Uterus (tissue), 4 donors: ENCODE data around the gene HOXD3. TPM values are rescaled to one million over a fixed set of nuclear protein-coding genes. Genes with fewer than 3 reads are reported as not detected.

ENCODE experiments used
- DNase-seq, 2 donors: peaks; one replicate each; pipeline ENCODE4 v3.0.0-alpha.2; 2019 to 2020
- H3K27ac ChIP-seq, 2 donors: fragments of 200-600 bp; sonication (generic); 1 replicate in 1 of 2; 2 replicates in 1 of 2; pipeline ENCODE4 v1.5.1; 2016 to 2018
- H3K27me3 ChIP-seq, 2 donors: fragments of 200-600 bp; sonication (generic); one replicate each; pipeline ENCODE4 v1.5.1; 2018 to 2019; ENCODE audit warnings: control low read depth in 1 of 2
- H3K36me3 ChIP-seq, 2 donors: fragments of 200-600 bp; sonication (generic); one replicate each; pipeline ENCODE4 v1.5.1; 2019; ENCODE audit warnings: control low read depth in 1 of 2
- H3K4me1 ChIP-seq, 2 donors: fragments of 200-600 bp; sonication (generic); one replicate each; pipeline ENCODE4 v1.5.1; 2018 to 2019; ENCODE audit warnings: control low read depth in 1 of 2
- H3K4me3 ChIP-seq, 2 donors: fragments of 200-600 bp; sonication (generic); 1 replicate in 1 of 2; 2 replicates in 1 of 2; pipeline ENCODE4 v1.5.1; 2018 to 2019; ENCODE audit warnings: mild to moderate bottlenecking in 1 of 2
- H3K9me3 ChIP-seq, 2 donors: fragments of 200-600 bp; sonication (generic); one replicate each; pipeline ENCODE4 v1.5.1; 2019; ENCODE audit warnings: control low read depth in 1 of 2
- POLR2A ChIP-seq, 2 donors: fragments of 450-650 bp; IDR thresholded peaks; one replicate each; pipeline ENCODE4 v1.6.1; 2016; ENCODE audit warnings: antibody characterized with exemption in 2 of 2, mild to moderate bottlenecking in 1 of 2, moderate library complexity in 1 of 2
- intact Hi-C: fragments of 100-400 bp; cut with DNase I; formaldehyde crosslinking; loops from one replicate; pipeline ENCODE4 v1.15.1; 2023; ENCODE audit warnings: low total_unique reads
- total RNA-seq, 4 donors: library from RNA; depleted of rRNA in 3 of 4; stranded (reverse); fragments of >200 nt in 3 of 4; gene quantifications; one replicate each; pipeline versions ENCODE4 v1.1.0 to v1.2.4, GENCODE V29; 2014 to 2023
- TF ChIP-seq, protein P1 (sequence below), 4 experiments: fragments of 200-600 bp in 2 of 4; fragments of 450-650 bp in 2 of 4; sonication (generic) in 2 of 4; IDR thresholded peaks; one replicate each; pipeline ENCODE4 v1.5.1; 2016 to 2019; ENCODE audit warnings: antibody characterized with exemption in 4 of 4, mild to moderate bottlenecking in 2 of 4, moderate library complexity in 1 of 4
- donor health status: DM: yes; HTN: yes; CAD: no.

Gene HOXD3
- total RNA-seq, 4 donors from 2014 or later = 14.7 to 61.2 (median 22.7) TPM

DNA sequence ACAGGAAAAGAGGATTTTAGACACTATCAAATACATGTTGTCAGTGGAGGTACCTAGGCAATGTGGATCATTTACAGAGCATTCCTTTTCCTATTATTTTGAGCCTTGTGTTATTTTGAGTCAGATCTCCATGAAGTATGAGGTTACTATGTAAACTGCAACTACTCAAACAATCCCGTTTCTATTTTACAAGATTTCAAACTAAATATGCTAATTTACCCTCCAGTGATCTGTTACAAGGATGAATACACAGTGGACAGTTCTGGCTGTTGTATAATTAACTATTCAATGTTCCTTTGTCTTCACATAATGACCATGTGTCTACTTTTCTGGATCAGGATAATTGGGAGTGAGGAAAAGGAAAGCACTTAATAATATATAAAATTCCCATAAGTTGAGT lies 35.9 kb downstream of the HOXD3 start:
- H3K27ac ChIP-seq = no peak overlapping the region
- intact Hi-C loops = no loop called here
- no peak for TF ChIP-seq POLR2A (IDR thresholded peaks at IDR 0.05)
- TF ChIP-seq, protein P1, sequence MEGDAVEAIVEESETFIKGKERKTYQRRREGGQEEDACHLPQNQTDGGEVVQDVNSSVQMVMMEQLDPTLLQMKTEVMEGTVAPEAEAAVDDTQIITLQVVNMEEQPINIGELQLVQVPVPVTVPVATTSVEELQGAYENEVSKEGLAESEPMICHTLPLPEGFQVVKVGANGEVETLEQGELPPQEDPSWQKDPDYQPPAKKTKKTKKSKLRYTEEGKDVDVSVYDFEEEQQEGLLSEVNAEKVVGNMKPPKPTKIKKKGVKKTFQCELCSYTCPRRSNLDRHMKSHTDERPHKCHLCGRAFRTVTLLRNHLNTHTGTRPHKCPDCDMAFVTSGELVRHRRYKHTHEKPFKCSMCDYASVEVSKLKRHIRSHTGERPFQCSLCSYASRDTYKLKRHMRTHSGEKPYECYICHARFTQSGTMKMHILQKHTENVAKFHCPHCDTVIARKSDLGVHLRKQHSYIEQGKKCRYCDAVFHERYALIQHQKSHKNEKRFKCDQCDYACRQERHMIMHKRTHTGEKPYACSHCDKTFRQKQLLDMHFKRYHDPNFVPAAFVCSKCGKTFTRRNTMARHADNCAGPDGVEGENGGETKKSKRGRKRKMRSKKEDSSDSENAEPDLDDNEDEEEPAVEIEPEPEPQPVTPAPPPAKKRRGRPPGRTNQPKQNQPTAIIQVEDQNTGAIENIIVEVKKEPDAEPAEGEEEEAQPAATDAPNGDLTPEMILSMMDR (IDR thresholded peaks at IDR 0.05) = no peak
- H3K27me3 ChIP-seq = peaks cover 0 to 4% of the 10 kb centered on the region in 2 donors
- no peak for DNase-seq
- H3K9me3 ChIP-seq = no peaks in the 10 kb centered on the region
- H3K4me3 ChIP-seq = no peak overlapping the region
- H3K36me3 ChIP-seq = no peaks in the 10 kb centered on the region
- H3K4me1 ChIP-seq = peaks cover 0 to 9% of the 10 kb centered on the region in 2 donors

- no peaks in the 10 kb centered on the region for H3K4me1 ChIP-seq
- no peaks in the 10 kb centered on the region for H3K9me3 ChIP-seq
- H3K27me3 ChIP-seq = no peaks in the 10 kb centered on the region
- DNase-seq = no peak
- TF ChIP-seq, protein P1 (IDR thresholded peaks at IDR 0.05) = no peak
- no peak for TF ChIP-seq POLR2A (IDR thresholded peaks at IDR 0.05)
- intact Hi-C loops = no loop called here
- no peaks in the 10 kb centered on the region for H3K36me3 ChIP-seq
- no peak overlapping the region for H3K27ac ChIP-seq
- no peak overlapping the region for H3K4me3 ChIP-seq
Measured at GRCh38 chr2:176199902-176200301, 42.8 kb downstream of the HOXD3 start.

- H3K9me3 ChIP-seq = no peaks in the 10 kb centered on the region
- no peaks in the 10 kb centered on the region for H3K4me1 ChIP-seq
- no peak for DNase-seq
- no peak overlapping the region for H3K27ac ChIP-seq
- intact Hi-C loops = no loop called here
- no peaks in the 10 kb centered on the region for H3K27me3 ChIP-seq
- H3K36me3 ChIP-seq = no peaks in the 10 kb centered on the region
- TF ChIP-seq, protein P1 (IDR thresholded peaks at IDR 0.05) = no peak
- no peak for TF ChIP-seq POLR2A (IDR thresholded peaks at IDR 0.05)
- H3K4me3 ChIP-seq = no peak overlapping the region
Measured at GRCh38 chr2:176200971-176201370, 43.9 kb downstream of the HOXD3 start.

DNA sequence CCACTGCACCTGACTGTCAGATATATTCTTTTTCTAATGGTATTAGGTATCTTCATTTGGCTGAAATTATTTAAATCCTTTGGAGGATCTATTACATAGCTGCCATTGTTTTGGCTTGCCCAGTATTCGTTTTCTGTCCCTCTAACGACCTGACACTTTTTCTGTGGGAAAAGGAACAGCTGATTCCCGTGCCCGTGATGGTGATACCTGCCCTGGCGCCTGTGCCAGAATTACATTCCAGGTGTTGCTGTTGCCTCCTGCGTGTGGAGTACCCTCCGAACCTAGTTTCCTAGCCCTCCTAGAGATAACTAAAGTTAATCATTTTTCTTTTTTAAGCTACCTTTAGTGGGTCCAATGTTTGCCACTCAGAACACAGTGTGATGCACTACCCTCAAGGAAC lies 45.4 kb downstream of the HOXD3 start:
- Histone ChIP-seq H3K27ac (no peak overlapping the region), H3K9me3 (no peaks in the 10 kb centered on the region), H3K4me3 (no peak overlapping the region), H3K4me1 (no peaks in the 10 kb centered on the region), H3K36me3 (no peaks in the 10 kb centered on the region), H3K27me3 (no peaks in the 10 kb centered on the region)
- TF ChIP-seq, protein P1 (IDR thresholded peaks at IDR 0.05) = no peak
- DNase-seq = no peak
- intact Hi-C loops = no loop called here

DNA sequence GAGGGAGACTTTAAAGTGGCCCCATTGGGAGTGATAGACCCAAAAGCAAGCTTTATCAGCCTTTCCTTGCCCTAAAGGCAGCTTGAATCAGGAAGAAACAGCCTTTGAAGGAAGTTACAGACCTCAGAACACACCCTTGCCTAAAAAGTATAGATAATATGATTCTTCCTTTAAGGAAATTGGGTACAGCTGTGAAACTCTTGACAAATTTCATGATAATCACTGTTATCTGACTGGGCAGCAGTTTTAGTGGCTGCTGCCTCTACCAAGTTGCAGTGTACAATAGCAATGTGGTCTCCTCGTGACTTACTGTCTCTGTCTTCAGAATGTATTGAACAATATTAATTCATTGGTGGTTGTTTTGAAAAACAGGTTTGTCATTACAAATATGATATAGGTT lies 48.0 kb downstream of the HOXD3 start:
- no peaks in the 10 kb centered on the region for H3K9me3 ChIP-seq
- H3K4me3 ChIP-seq = no peak overlapping the region
- no peaks in the 10 kb centered on the region for H3K4me1 ChIP-seq
- H3K27me3 ChIP-seq = no peaks in the 10 kb centered on the region
- DNase-seq = no peak
- no peak overlapping the region for H3K27ac ChIP-seq
- intact Hi-C loops = no loop called here
- no peak for TF ChIP-seq POLR2A (IDR thresholded peaks at IDR 0.05)
- TF ChIP-seq, protein P1 (IDR thresholded peaks at IDR 0.05) = no peak
- no peaks in the 10 kb centered on the region for H3K36me3 ChIP-seq
